HG02981 (cell line): Measurements from ENCODE around the gene CHD8.
"Not testable (repeated sequence)": the region's sequence is repeated elsewhere in the genome, so short reads cannot be mapped to it uniquely, and the experiment has no call there.

Experiments
- ATAC-seq: cut with Tn5 transposase; IDR thresholded peaks from one replicate; pipeline ENCODE4 v1.9.1; 2021; ENCODE audit warnings: mild to moderate bottlenecking, moderate library complexity; ENCODE audit not compliant: unreplicated experiment

CHD8 gene

GRCh38 chr14:21455912-21456667 is at the start of gene CHD8:
Gene CHD8, minus strand, starts transcription at chr14:21456123. Its CDS starts 24,480 bp downstream, at chr14:21431643.
- peak; percentile 98 for ATAC-seq

- peak; percentile 74 for ATAC-seq
Measured at GRCh38 chr14:21505012-21505553, 49.2 kb upstream of the CHD8 start.

- ATAC-seq: no peak
Measured at GRCh38 chr14:21503376-21503775, 47.5 kb upstream of the CHD8 start.

DNA sequence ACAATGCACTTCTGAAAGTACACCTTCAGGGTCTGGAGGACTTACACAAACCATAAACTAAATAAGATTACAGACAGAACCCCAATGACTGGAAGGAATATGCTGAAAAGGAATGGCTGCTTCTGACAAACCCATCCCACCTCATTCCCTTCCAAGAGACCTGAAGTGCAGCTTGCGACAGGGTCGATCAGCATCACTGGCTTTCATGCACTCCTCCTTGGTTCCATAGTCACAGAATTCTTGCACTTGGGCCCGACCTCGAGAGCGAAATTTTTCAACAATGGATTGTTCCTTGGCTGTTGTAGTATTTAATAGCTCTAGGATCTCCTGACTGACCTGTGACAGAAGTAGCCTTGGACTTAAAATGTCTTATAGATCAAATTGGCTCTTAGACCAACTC is 45.6 kb upstream of the CHD8 start:
- no peak for ATAC-seq

DNA sequence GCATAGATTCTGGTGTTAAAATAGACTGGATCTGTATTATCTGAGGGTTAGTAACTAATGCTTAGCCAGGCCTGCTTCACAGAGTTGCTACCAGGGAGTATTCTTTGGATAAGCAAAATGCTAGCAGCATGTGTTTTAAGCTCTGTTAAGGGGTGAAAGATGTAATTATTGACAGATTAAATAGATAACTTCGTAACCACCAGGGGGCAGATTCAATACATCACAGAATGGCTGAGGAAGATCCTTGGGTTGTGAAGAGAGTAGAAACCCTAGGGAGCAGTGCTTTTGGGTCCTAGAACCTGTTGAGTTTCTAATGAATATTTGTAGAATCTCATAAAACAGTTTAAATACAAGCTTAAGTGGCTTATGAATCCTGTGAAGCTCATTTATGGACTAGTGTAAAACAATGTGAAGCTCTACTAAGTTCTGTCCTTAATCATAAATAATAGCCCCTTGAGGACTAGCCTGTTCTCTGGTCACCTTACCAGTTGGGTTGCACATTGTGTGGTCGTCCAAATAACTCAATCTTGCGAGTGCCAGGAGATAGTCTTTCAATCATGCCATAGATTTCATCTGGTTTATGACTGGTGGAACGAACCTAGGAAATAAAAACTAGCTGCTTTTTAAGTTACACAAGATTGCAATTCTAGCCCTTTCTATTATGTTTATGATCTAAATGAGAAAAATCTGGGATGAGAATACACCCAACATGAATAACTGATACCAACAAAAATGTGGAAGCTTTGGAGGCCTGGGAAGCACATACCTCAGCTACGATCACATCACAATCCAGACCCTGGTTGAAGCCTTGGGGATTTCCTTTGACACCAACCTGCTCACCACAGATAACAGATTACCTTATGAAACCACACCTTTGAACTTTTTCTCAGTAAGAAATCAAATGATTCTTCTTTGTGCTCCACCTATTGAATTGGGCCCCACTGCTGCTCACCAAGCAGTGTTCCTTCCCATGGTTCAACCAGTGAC is 42.9 kb upstream of the CHD8 start:
- ATAC-seq: no peak

DNA sequence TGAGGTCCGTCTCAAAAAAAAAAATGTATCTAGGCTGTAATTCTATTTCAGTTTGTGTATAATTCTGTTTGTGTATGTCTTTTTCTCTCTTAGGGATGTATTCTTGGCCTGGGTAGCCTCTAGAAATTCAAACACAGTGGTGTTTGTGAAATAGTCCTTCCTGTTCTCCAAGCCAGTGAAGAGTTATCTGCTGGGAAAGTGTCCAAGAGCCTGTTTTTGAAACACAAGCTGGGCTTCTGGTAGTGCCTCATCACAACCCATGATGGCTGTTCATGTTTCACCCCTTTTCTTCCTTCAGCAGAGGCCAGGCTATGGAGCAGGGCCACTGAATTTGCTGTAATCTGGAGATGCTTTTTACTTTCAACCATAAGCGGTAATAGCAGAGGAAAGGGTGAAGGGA is 40.5 kb upstream of the CHD8 start:
- no peak for ATAC-seq

- ATAC-seq: no peak
Measured at GRCh38 chr14:21494902-21495762, 39.2 kb upstream of the CHD8 start.

DNA sequence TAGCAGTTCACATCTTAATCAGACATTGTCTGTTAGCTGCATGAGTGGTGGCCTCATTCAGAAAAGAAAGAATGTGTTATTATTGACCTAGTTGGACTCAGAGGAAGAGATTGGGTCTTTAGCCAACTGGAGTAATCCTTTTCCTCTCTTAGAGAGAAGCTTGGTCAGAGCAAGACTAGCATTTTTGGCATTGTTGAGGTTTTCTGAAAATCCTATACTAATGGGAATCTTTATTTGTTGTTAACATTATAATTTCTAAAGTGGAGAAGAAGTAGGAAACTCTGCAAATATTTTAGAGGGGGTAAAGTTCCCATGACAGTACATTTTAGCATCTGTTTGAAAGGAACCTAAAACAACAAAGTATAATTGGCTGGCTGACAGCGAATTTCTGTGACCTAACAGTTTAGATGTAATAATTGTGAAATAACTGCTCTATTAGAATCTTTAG is 30.7 kb upstream of the CHD8 start:
- no peak for ATAC-seq

DNA sequence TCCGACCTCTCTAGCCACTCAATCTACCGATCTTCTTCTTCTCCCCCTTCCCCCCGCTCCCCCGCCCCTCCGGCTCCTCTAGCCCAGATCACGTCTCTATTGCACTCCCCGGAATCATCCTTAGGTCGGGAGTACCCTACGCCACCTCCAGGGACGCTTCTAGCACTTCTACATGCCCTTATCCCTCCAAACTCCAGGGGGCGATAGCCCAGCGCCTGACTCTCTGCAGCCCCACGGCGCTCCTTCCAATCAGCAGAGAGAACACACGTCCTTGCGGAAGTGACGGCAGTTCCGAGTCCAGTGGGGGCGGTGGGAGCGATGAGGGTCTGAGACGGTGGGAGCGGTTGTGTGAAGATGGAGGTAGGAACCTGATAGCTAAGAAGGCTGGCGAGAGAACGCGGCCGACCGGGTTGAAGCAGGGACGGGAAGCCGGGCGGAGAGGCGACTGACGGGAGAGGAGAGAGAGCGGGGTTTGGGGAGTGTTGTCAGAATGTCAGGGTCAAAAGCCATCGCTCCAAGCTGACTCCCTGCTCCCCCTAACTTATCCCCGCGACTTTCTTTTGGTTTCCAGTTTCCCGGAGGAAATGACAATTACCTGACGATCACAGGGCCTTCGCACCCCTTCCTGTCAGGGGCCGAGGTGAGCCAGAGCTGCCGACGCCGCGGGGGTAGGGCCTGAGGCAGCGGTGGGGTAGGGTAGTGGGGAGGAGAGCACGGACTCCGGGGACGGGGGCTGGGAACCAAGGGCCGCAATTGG is 21.2 kb upstream of the CHD8 start, which contains the start of the genes RAB2B and TOX4:
RAB2B (minus strand) TSS at position 35 of the 757 bp plus-strand sequence. CDS start 87 bp downstream, outside the sequence.
TOX4 (plus strand) TSS at position 271 of the 757 bp plus-strand sequence; CDS start at position 355, 84 bp downstream.
- ATAC-seq: peak; percentile 99

DNA sequence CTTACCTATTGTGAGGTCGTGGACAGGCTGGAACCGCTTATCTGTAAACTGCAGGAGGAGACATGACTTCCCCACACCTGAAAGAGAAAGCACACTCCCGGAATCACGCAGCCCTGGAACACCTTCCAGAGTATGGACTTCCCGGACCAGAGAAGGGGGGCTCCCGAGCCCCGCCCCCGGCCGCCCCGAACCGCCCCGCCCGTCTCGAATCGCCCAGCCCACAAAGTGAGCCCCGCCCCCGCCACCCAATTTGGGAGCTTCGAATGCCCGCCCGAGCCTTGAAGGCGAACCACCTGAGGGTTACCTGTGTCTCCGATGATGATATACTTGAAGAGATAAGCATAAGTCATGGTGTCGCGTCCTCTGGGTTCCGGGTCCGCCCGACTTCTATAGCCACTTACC is 20.6 kb upstream of the CHD8 start:
- ATAC-seq: peak; percentile 21

GRCh38 chr14:21475767-21476522 is 20.0 kb upstream of the CHD8 start:
- ATAC-seq: no peak

GRCh38 chr14:21467616-21468015 is 11.7 kb upstream of the CHD8 start:
- no peak for ATAC-seq

- ATAC-seq: peak; percentile 13
Measured at GRCh38 chr14:21455592-21455911, 371 bp downstream of the CHD8 start.

DNA sequence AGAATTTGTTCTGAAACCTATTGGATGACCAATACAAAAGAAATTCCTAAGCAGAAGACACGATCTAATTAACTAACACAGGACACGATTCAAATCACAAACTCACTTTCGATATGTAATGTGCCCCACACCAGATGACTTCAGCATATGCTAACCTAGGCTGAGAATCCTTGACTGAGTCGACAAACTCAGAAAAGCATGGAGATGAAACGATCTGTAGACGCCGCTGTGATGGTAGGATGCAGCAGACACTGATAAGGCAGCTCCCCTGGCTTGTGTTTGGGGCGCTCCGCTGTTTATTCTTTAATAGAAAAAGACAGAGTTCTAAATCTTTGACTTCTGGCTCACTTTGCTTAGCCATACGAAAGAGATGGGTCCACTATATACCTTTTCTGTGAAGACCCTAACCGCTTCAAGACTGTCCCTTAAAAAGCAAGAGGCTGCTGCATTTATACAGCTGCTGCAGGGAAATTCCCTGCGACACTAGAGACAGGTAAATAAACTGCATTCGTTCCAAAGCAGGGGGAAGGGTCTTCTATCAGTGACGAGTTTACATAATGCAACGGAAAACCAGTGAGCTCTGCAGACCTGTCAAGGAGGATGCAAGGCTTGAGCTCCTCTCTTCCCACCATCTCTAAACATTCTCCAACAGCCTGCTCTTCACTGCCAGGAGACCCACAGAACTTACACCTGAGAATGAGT is 929 bp downstream of the CHD8 start:
- ATAC-seq: no peak

- no peak for ATAC-seq
Measured at GRCh38 chr14:21449899-21450216, 6.1 kb downstream of the CHD8 start.

DNA sequence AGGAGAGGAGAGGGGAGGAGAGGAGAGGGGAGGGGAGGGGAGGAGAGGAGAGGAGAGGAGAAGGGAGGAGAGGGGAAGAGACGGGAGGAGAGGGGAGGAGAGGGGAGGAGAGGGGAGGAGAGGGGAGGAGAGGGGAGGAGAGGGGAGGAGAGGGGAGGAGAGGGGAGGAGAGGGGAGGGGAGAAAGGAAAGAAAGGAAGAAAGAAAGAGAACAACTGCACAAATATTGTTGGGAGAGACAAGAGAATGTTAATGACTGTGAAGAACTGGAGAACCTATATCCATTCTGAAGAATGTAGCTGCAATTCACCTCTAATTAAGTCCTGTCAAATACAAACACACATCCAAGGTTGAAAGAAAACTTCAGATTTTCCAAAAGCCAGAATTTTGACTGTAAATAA is 13.3 kb downstream of the CHD8 start:
- not testable (repeated sequence) for ATAC-seq

DNA sequence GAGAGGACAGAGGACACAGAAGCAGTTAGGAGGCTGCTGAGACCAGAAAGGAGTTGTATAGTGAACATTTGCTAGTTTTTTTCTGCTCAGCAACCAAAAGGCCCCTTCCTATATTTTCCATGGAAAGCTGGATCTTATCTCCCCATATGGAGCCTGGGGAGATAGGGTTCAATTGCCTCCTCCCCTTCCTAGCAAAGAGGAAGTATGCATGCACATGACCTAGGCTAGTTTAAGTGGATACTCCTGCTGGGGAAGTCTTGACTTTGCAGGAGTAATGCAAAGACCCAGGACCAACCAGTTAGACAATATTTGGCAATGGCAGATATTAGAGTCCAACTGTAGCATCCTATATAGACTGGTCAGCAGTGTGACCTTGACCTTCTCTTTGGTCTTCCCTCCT is 15.1 kb downstream of the CHD8 start:
- ATAC-seq: no peak

DNA sequence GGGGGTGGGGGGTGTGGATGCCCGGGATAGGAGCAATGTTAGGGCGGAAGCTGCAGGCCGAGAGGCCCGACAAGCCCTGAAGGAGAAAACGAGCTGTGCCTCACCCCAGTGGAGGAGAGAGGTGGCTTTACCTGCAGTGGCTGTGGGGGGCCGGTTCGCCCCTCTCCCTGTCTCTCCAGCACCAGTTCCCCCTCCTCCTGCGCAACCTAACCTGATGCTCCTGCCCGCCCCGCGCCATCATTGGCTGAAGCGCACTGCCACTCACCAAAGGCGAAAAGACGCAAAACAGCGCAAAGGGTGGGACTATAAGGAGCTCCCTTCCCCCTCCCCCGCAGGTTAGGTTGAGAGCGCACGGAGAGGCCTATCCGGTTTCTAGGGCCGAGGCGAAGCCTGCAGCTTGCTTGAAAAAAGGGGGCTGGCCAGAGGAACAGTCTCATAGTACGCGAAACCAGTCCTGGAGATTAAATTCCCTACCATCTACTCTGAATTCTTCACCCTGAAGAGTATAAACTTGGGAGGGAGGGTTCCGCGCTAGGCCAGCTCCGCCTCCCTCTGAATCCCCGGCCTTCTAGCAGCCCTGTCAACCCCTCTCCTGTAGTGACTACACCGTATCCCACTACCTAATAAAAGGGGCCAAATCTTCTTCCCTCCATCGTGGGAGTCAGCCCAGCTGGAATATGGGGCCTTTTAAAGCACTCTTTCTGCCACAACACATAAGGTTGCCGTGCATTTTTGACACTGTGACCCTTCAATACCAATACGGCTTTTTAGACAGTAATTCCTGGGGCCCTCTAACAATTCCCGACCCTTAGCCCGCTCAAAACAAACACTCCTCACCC is 18.6 kb downstream of the CHD8 start:
- ATAC-seq: peak; percentile 99
